ENCODE results near the gene MAIP1. TPM values are rescaled to one million over a fixed set of nuclear protein-coding genes. Genes with fewer than 3 reads are reported as not detected.
A peak's percentile ranks its signal among the peaks of the same experiment; 100 is the strongest.

Gene MAIP1
- total and polyA plus RNA-seq, 12 donors, result 3.7 to 31.0 (median 26.4) TPM

DNA sequence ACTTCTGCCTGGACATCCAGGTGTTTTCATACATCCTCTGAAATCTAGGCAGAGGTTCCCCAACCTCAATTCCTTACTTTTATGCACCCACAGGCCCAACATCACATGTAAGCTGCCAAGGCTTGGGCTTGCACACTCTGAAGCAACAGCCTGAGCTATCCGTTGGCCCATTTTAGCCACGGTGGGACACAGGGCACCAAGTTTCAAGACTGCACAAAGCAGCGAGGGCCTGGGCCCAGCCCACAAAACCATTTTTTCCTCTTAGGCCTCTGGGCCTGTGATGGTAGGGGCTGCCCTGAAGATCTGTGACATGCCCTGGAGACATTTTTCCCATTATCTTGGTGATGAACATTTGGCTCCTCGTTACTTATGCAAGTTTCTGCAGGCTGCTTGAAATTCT is 38.4 kb upstream of the MAIP1 start:
- WGBS, 2 donors, result 86 to 89% methylated on average over 4 of the region's 4 CpGs
- Histone ChIP-seq H3K27me3 (no peaks in the 10 kb centered on the region), H3K4me1 (peaks cover 5 to 26% (median 22%) of the 10 kb centered on the region in 9 donors), H3K4me3 (no peak overlapping the region), H3K36me3 (peaks cover 0 to 40% (median 8%) of the 10 kb centered on the region in 9 donors), H3K9me3 (peaks cover 0 to 6% (median 0%) of the 10 kb centered on the region in 11 donors), H3K27ac (no peak overlapping the region)
- TF ChIP-seq, protein P1, sequence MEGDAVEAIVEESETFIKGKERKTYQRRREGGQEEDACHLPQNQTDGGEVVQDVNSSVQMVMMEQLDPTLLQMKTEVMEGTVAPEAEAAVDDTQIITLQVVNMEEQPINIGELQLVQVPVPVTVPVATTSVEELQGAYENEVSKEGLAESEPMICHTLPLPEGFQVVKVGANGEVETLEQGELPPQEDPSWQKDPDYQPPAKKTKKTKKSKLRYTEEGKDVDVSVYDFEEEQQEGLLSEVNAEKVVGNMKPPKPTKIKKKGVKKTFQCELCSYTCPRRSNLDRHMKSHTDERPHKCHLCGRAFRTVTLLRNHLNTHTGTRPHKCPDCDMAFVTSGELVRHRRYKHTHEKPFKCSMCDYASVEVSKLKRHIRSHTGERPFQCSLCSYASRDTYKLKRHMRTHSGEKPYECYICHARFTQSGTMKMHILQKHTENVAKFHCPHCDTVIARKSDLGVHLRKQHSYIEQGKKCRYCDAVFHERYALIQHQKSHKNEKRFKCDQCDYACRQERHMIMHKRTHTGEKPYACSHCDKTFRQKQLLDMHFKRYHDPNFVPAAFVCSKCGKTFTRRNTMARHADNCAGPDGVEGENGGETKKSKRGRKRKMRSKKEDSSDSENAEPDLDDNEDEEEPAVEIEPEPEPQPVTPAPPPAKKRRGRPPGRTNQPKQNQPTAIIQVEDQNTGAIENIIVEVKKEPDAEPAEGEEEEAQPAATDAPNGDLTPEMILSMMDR (IDR thresholded peaks at IDR 0.05), result no peak
- ATAC-seq, result no peak
- DNase-seq, result no peak
- intact Hi-C loops (cut with DNase I), result no loop called here

DNA sequence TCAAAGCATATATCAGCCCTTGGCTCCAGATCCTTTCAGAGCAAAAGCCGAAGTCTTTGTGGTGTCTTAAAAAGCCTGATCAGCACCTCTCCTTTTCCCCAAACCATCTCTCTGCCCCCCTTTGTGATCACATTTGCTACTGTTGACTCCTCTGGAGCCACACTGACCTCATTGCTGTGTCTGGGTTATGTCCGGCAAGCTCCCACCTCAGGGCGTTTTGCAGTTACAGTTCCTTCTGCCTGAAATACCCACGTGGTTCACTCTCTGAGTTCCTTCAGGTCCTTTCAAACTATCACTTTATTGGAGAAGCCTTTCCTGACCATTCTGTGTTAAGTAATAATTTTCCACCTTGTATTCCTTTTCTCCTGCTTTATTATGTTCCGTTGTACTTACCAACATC is 32.5 kb upstream of the MAIP1 start:
- TF ChIP-seq, protein P1 (IDR thresholded peaks at IDR 0.05), result no peak
- intact Hi-C loops (cut with DNase I), result no loop called here
- Histone ChIP-seq H3K9me3 (no peaks in the 10 kb centered on the region), H3K36me3 (peaks cover 0 to 46% (median 8%) of the 10 kb centered on the region in 9 donors), H3K4me1 (peaks cover 0 to 14% (median 5%) of the 10 kb centered on the region in 9 donors), H3K4me3 (no peak overlapping the region), H3K27ac (no peak overlapping the region), H3K27me3 (no peaks in the 10 kb centered on the region)
- ATAC-seq (peak in 1 of 8 donors; percentile 42), DNase-seq (no peak)
- WGBS, 2 donors, result 53 to 58% methylated on average over 5 of the region's 5 CpGs

DNA sequence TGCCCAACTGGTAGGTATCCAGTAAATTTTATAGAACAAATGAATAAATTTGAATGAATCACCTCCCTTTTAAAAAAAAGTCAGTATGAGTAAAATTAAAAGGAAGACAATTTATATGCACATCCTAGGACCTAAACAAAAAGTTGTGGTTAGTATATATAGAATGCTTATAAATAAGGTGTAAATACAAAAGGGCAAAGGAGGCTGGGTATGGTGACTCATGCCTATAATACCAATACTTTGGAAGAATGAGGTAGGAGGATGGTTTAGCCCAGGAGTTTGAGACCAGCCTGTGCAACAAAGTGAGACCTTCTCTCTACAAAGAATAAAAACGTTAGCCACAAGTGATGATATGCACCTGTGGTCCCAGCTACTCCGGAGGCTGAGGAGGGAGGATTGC is 31.5 kb upstream of the MAIP1 start:
- H3K9me3 ChIP-seq, result no peaks in the 10 kb centered on the region
- TF ChIP-seq, protein P1 (IDR thresholded peaks at IDR 0.05), result no peak
- intact Hi-C loops (cut with DNase I), result no loop called here
- 70 to 72% methylated on average over 2 of the region's 2 CpGs for WGBS, 2 donors
- H3K36me3 ChIP-seq, result peaks cover 0 to 41% (median 5%) of the 10 kb centered on the region in 9 donors
- no peak overlapping the region for H3K27ac ChIP-seq
- H3K27me3 ChIP-seq, result no peaks in the 10 kb centered on the region
- H3K4me3 ChIP-seq, result no peak overlapping the region
- no peak for DNase-seq
- no peak for ATAC-seq
- peaks cover 0 to 14% (median 5%) of the 10 kb centered on the region in 9 donors for H3K4me1 ChIP-seq

DNA sequence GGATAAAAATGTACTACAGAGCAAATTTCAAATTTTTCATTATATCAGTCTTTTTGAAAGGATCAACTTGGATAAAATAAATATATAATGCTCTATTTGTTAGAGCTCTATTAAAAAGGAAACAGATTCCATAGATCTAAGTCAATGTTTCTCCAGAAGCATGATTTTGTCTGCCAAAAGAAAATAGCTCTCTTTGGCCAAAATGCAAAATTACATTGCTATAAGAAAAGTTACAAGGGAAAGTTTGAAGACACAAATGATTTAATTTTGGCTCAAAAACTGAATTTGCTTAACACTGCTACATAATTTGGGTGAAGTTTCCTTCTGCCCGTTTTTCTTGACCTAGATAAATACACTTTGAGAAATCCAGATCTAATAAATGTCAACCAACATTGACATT is 28.6 kb upstream of the MAIP1 start:
- H3K27ac ChIP-seq, result no peak overlapping the region
- H3K9me3 ChIP-seq, result no peaks in the 10 kb centered on the region
- H3K4me3 ChIP-seq, result no peak overlapping the region
- TF ChIP-seq, protein P1 (IDR thresholded peaks at IDR 0.05), result no peak
- no peak for ATAC-seq
- peaks cover 0 to 58% (median 10%) of the 10 kb centered on the region in 9 donors for H3K36me3 ChIP-seq
- DNase-seq, result no peak
- intact Hi-C loops (cut with DNase I), result no loop called here
- no peaks in the 10 kb centered on the region for H3K27me3 ChIP-seq
- WGBS, 2 donors, result 62 to 64% methylated on average over 1 of the region's 1 CpG
- H3K4me1 ChIP-seq, result peaks cover 0 to 14% (median 5%) of the 10 kb centered on the region in 9 donors
